Skin epidermis (tissue), 12 donors: ENCODE results near the gene FNBP1.

ENCODE experiments used
- H3K27ac ChIP-seq, 21 experiments: fragments of 200-600 bp; sonication (generic) in 11 of 21; one replicate each; pipeline ENCODE4 v1.5.0; 2020; ENCODE audit warnings: mild to moderate bottlenecking in 3 of 21, inconsistent platforms in 2 of 21, moderate library complexity in 2 of 21
- H3K4me3 ChIP-seq, 7 experiments: fragments of 200-600 bp; sonication (generic) in 2 of 7; one replicate each; pipeline ENCODE4 v1.5.0; 2020; ENCODE audit warnings: inconsistent platforms in 2 of 7, mild to moderate bottlenecking in 2 of 7, moderate library complexity in 1 of 7

Gene FNBP1

GRCh38 chr9:129906298-129906697 is 136.7 kb downstream of the FNBP1 start:
- Histone ChIP-seq H3K27ac (no peak overlapping the region), H3K4me3 (no peak overlapping the region)

DNA sequence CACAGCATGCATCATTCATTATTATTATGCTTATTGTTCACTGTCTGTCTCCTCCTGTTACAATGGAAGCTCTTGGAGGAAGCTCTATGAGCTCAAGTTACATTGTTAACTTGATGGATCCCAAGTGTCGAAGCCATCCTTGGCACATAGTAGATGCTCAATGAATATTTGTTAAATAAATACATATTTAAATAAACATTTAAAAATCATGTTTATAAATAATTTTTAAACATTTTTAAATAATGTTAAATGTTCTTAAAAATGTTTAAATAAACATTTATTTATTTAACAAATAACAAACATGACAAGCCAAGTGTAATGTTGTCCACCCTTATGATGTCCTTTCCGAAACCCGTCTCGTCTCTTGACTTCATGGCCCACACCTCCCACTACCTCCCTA is 138.3 kb downstream of the FNBP1 start:
- no peak overlapping the region for H3K4me3 ChIP-seq
- no peak overlapping the region for H3K27ac ChIP-seq

GRCh38 chr9:129902740-129903134 is 140.3 kb downstream of the FNBP1 start:
- Histone ChIP-seq H3K4me3 (no peak overlapping the region), H3K27ac (no peak overlapping the region)

DNA sequence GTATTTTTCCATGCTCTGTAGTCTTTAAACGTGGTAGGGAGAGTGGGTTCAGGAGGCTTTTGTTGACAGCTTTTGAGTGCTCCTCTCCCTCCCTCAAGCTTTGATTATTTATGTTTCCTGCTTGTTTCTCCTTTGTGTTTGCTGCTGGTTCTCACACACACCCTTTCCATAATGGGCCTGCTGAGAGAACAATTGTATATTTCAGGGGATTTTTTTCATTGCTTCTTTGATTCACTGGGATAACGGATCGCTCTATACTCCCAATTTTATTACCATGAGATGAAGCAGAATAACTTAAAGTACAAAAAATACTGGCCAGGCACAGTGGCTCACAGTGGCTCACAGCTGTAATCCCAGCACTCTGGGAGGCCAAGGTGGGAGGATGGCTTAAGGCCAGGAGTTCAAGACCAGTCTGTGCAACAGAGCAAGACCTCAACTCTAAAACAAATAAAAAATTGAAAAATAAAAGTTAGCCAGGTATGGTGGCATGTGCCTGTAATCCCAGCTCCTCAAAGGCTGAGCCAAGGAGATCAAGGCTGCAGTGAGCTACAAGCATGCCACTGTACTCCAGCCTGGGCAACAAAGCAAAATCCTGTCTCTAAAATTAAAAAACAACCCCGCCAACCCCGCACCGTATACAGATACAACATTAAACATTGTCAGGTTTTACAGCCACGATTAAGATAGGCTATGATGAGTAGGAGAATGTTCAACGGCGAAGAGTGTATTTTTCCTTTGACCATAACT is 140.8 kb downstream of the FNBP1 start:
- H3K27ac ChIP-seq = peak overlapping the region in 1 of 21 experiments; percentile 24
- no peak overlapping the region for H3K4me3 ChIP-seq

DNA sequence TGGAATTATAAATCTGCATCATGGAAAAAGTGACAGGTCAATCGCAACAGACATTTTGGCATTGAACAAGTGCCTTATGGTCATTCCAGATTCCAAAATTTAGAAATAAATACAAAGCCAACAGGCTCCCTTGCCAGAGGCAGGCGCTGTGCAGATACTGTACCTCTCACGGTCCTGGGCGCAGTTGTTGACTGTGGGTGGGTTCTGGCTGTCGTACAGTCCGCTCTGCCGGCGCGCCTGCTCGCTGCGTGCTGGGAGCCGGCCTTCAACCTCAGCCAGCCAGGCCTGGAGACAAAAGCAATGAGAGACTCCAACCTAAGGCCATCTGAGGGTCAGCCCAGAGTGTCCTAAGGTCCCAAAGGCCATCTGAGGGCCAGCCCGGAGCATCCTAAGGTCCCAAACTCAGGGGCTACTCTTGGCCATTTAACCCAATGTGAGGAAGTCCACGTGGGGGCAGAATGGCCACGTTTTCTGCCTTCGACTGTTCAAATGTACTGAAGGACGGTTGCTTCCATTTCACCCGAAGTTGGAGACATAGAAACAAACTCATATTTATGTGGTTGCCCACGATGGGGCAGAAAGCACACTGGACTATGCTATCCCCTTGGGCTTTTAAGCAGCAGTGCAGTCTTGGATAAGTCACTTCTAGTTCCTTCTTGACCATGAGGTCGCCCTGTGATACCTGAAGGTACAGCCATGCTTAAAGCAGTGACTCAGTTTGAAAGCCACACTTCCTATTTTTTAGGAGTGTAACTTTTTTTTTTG is 142.5 kb downstream of the FNBP1 start:
- Histone ChIP-seq H3K4me3 (no peak overlapping the region), H3K27ac (peak overlapping the region in 3 of 21 experiments; percentile 8 to 63 (median 46))

GRCh38 chr9:129899620-129900019 is 143.4 kb downstream of the FNBP1 start:
- no peak overlapping the region for H3K4me3 ChIP-seq
- peak overlapping the region in 1 of 21 experiments; percentile 3 for H3K27ac ChIP-seq

DNA sequence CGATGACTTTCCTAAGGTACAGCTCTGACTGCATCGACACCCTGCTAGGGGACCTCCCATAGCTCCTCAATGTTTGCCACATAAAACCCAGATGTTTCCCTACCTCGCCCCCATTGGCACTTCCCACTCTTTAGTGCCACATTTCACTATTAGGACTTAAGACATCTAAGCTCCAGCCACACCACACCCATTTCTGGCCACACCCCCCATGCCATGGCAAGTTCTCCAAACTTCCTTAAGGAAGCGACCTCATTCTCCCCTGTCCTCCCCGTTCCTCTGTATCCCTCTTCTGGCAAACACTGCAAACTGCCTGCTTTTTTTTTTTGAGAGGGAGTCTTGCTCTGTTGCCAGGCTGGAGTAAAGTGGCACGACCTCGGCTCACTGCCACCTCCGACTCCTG is 144.8 kb downstream of the FNBP1 start:
- peak overlapping the region in 2 of 21 experiments; percentile 11 to 16 for H3K27ac ChIP-seq

GRCh38 chr9:129897263-129897662 is 145.7 kb downstream of the FNBP1 start:
- Histone ChIP-seq H3K27ac (peak overlapping the region in 1 of 21 experiments; percentile 29), H3K4me3 (no peak overlapping the region)

More for the DNA sequence above, 144.8 kb downstream of the FNBP1 start:
- no peak overlapping the region for H3K4me3 ChIP-seq

DNA sequence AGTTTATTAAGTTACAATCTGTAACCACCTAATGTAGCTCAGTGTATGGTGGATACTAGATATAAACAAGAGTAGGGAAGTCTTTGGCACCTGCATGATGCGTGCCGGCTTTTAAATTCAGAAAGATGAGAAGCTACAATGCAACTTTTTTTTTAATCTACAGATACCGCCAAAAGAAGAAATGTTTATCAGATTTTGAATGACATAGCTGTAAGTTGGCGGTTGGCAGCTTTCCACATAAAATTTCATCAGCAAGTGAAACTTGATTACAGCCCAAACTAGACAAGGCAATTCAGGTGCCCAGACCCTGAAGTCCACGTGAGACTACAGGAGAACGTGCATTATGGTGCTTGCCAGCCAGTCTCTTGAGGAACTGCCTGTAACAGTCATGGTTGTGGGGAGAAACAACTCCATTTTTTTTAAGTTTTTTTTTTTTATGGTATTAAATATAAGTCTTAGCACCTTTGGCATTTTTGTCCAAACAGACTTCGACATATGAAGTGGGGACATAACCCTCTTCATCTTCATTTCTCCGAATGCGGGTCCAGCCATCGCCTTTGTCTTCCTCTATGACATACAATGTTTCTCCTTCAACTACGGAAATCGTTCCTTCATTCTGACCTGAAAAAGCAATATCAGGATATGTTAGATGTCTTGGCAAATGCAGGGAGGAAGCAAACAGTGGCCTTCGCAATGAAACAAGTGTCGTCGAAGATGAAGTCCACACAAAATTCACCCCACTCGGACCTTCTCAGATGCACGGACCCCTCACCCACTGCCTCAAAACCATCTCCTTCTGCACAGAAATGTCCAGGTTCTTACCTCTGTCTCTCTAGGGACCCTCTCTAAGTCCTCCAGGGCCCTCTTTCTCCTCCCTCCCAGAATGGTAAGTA is 147.4 kb downstream of the FNBP1 start:
- Histone ChIP-seq H3K27ac (peak overlapping the region in 5 of 21 experiments; percentile 28 to 56 (median 47)), H3K4me3 (no peak overlapping the region)

DNA sequence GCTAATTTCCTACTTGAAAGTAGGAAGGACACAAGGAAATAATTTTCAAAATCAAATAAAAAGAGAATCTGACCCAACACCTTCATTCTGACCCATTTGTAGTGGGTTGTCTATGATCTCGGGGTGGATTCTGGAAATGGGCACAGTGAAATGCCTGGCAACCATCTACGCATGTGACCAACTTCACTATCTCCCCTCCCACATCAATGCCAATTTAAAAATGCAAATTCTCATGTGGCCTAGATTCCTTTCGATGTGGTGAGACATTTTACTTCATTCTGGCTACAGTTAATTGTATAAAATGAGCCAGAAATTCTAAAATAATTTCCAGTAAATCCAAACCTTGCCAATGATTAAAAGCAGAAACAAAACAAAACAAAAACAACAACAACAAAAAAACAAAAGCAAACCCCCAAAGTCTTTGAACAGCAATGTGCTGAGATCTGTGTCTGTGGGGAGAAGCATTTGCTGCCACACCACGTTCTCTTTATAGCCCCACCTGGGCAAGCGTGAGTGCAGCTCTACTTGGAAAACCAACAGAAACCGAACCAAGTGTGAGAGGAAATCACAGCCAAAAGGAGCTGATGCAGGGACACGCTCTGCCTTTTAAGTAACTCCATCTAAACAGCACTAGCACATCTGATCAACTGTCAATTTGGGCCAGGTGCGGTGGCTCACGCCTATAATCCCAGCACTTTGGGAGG is 148.7 kb downstream of the FNBP1 start:
- Histone ChIP-seq H3K4me3 (no peak overlapping the region), H3K27ac (peak overlapping the region in 11 of 21 experiments; percentile 24 to 65 (median 40))

GRCh38 chr9:129891569-129891968 is 151.4 kb downstream of the FNBP1 start:
- peak overlapping the region in 15 of 21 experiments; percentile 2 to 98 (median 93) for H3K27ac ChIP-seq
- H3K4me3 ChIP-seq = no peak overlapping the region

DNA sequence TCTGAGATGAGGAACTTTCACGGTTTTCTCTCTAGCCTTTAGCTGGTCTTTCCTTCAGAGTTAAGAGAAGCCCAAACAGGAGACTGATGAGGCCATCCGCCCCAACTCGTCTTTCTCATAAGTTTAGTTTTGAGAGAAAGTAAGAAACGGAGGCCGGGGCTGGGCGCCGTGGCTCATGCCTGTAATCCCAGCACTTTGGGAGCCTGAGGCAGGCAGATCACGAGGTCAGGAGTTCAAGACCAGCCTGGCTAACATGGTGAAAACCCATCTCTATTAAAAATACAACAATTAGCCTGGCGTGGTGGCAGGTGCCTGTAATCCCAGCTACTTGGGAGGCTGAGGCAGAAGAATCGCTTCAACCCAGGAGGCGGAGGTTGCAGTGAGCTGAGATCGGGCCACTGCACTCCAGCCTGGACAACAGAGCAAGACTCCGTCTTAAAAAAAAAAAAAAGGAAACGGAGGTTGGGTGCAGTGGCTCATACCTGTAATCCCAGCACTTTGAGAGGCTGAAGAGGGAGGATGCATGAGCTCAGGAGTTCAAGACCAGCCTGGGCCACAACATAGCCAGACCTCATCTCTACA is 152.2 kb downstream of the FNBP1 start:
- H3K27ac ChIP-seq = peak overlapping the region in 19 of 21 experiments; percentile 32 to 98 (median 90)
- peak overlapping the region in 3 of 7 experiments; percentile 9 to 20 (median 11) for H3K4me3 ChIP-seq

DNA sequence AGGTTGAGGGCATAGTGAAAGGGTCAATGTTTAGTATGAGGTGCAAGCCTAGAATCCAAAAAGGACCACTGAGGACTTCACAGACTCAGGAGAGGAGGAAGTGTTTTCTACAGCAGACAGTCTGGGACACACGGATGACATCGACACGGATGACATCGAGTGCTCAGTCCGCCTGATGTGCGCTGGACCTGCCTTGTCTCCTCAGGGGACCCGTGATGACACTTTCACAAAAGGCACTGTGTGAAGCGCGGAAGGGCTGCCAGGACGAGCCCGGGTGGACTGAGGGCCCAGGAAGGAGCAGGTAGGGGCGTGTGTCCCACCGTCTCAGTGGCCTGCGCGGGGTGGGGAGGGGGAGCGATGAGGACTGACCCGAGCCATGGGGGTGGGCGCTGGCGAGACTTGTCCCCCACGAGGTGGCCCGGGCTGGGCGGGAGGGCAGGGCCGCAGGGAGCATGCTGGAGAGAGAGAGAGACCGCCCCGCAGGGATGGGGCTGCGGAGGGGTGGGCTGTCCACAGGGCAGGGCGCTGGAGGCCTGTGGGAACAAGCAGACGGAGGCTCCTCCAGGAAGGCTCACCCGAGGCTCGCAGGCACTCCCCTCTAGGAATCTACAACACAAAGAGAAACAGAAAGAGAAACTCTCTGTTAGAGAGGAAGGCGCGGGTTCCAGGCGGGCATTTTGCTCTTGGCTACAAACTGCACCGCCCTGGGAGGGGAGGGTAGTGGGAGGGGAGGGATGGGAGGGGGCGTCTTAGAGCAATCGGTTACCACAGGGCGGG is 152.9 kb downstream of the FNBP1 start:
- H3K27ac ChIP-seq = peak overlapping the region; percentile 31 to 98 (median 85)
- peak overlapping the region in 3 of 7 experiments; percentile 9 to 20 (median 11) for H3K4me3 ChIP-seq

DNA sequence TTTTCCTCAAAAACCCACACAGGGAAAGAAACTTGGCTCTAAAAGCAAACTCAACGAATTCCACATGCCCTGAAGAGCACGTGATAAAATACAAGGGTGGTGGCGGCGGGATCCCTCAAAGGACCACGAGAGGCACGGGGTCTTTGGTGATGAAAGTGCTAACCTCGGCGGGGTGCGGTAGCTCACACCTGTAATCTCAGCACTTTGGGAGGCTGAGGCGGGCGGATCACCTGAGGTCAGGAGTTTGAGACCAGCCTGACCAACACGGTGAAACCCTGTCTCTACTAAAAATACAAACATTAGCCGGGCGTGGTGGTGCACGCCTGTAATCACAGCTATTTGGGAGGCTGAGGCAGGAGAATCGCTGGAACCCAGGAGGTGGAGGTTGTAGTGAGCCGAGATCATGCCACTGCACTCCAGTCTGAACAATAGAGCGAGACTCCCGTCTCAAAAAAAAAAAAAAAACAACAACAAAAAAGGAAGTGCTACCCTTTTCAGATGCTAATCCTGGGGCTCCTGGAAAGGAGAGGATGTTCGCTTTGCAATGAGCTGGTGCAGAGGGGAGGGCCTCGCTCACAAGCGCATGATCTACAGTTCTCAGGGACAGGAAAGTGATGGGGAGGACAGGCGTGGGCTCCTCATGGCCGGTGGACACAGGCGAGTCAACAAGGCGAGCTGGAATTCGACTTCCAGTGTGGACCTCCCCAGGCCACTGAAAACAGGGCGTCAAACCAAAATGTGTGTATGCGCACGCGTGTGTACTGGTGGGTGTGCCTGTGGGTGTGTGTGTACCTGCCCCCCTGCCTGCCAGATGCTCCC is 153.7 kb downstream of the FNBP1 start:
- H3K27ac ChIP-seq = peak overlapping the region in 20 of 21 experiments; percentile 2 to 98 (median 88)
- H3K4me3 ChIP-seq = no peak overlapping the region

DNA sequence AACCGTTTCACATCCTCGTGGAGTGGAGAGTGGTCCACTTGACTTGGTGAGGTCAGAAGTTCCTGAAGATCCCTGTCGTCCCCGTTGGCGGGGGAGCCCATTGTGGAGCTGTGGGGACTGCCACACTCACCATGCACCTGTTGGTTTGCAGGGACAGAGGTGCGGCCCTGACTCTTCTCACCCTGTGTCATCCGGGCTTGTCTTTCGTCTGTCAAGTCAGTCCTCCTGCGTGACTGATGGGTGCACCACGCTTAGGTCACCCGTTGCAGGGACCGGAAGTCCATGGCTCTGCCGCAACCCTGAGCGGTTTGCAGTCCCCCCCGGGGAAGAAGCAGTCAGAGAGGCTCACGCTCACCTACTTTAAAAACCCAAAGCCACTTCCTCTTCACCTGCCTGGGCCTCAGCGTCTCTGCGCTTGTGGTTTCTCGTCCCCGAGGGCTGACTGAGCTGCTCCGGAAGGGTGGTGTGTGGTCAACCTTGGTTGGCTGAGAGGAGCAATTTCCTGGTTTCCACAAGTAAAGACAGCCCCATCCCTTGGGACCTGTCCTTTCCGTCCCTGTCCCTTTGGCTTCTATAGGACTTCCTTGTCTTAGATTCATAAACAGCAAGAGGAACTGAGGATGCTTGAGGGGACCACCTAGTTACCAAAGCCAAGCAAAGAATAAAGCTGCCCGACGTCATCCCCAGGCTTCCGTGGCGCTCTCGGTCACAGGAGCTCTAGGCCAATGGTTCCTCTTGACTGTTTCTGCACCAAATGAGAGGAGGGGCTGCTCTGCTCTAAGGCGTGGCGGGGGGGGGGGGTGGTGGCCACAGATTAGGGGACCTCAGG is 154.5 kb downstream of the FNBP1 start:
- H3K4me3 ChIP-seq = peak overlapping the region in 5 of 7 experiments; percentile 1 to 24 (median 13)
- peak overlapping the region in 20 of 21 experiments; percentile 1 to 98 (median 88) for H3K27ac ChIP-seq
